Activated T-cell treated with anti-CD3 and anti-CD28 coated beads, Interleukin-2, amount 50 U/mL, for 48 hours (primary cell): ENCODE results near the gene LAPTM5.

Source experiments
- DNase-seq, 2 experiments: peaks; one replicate each; pipeline ENCODE4 v3.0.0-alpha.2; 2020

The LAPTM5 gene

DNA sequence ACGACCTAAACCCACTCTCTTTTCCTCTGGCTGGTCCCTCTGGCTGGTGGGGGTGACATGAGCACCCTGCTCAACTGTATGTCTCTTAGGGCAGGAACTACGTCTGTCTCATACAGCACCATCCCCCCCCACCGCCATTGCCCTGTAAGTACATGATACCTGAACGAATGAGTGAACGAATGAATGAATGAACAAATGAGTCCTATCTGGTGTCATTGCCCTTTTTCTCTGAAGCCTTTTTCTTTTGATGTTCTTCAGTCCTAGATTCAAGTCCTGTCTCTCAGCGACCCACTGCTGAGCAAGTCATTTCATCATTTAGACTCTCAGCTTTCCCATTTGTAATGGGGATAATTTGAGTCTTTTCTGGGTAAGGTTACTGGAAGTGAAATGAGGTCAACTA, 45.0 kb downstream of the LAPTM5 start:
- no peak for DNase-seq

- DNase-seq = no peak
Measured at GRCh38 chr1:30710407-30710806, 47.2 kb downstream of the LAPTM5 start.

GRCh38 chr1:30708361-30708728, 49.2 kb downstream of the LAPTM5 start:
- DNase-seq = no peak

- DNase-seq = peak; percentile 84
Measured at GRCh38 chr1:30707412-30708360, 49.9 kb downstream of the LAPTM5 start.

- no peak for DNase-seq
Measured at GRCh38 chr1:30706528-30706927, 51.0 kb downstream of the LAPTM5 start.

- DNase-seq = no peak
Measured at GRCh38 chr1:30705698-30706097, 51.9 kb downstream of the LAPTM5 start.

GRCh38 chr1:30704765-30705509, 52.6 kb downstream of the LAPTM5 start:
- DNase-seq = no peak

DNA sequence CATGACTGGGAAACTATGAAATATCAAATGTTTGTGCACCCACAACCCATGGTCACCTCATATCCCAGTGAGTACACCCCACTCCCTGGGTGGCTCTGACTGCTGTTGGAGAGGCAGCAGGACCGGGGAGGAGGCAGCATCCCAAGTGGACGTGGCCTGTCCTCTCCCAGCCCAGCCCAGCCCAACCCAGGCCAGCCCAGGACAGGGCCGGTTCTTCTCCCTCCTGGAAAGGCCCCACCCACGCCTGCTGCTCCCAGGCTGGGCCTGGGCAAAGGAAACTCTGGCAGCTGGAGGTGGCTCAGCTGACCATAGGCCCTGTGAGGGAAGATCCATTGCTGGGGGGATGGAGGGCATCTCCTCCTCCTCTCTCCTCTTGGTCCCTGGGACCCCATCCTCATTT, 53.3 kb downstream of the LAPTM5 start:
- DNase-seq = no peak

DNA sequence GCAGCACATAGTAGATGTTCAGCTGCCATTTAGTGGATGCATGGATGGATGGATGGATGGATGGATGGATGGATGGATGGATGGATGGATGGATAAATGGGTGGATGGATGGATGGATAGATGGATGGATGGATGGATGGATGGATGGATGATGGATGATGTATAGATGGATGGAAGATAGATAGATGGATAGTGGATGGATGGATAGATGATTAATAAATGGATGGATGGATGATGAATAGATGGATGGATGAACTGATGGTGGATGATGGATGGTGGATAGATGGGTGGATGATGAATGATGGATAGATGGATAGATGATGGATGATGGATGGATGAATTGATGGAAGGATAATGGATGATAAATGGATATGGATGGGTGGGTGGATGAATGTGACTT, 54.8 kb downstream of the LAPTM5 start:
- no peak for DNase-seq

DNA sequence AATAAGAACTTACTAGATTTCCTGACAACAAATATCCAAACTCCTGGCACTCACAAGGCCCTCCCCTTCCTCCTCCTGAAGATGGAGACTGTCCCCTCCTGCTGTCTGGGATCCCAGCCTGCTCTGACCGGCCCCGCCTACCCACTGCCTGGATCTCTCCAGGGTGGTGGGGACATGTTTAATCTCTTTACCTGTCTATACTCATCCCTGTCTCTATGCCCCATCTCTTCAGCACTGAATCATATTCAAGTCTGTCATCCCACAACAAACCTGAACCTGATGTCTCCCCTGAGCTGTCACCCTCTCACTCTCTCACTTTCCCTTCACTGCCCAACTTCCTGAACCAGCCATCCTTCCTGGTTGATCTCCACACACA, 56.3 kb downstream of the LAPTM5 start:
- DNase-seq = no peak

DNA sequence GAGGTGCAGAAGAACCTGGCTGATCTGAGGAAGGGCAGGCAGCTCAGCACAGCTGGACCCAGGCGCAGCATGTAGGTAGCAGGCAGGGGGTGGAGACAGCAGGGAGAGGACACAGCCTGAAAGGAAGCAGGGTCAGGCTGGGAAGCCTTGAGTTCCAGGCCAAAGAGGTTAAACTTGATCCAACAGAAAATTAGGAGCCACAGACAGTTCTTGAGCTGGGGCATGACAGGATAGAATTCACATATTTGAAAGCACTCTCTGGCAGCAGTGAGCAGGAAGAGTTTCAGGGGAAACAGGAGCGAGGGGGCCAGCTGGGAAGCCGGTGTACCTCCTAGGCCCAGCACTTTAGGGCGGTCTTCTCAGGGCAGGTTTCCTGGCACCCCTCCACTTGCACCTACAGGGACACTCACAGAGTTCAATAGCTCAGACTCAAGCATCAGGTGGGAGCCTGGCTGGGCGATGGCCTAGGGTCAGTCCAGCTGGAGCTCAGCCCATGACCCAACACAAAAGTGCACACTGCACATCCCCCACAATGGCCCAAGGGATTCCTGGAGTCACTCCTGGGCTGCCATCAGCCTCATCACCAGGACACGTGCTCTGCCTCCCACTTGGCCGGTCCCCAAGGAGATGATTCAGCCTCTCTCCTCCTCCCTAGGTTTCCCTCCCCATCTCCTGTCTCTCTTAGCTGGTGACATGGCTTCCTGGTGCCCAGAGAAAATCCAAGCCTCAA, 56.9 kb downstream of the LAPTM5 start:
- DNase-seq = no peak

DNA sequence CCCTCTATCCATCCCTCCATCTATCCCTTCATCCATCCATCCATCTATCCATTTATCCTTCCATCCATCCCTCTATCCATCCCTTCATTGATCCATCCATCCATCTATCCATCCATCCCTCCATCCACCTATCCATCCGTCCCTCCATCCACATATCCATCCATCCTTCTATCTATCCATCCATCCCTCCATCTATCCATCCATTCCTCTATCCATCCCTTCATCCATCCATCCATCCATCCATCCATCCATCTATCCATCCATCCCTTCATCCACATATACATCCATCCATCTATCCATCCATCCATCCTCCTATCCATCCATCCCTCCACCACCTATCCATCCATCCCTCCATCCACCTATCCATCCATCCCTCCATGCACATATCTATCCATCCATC, 57.8 kb downstream of the LAPTM5 start:
- DNase-seq = no peak

- DNase-seq = no peak
Measured at GRCh38 chr1:30698401-30698981, 59.1 kb downstream of the LAPTM5 start.

- DNase-seq = no peak
Measured at GRCh38 chr1:30697571-30698376, 59.8 kb downstream of the LAPTM5 start.

GRCh38 chr1:30696831-30697230, 60.7 kb downstream of the LAPTM5 start:
- DNase-seq = no peak

DNA sequence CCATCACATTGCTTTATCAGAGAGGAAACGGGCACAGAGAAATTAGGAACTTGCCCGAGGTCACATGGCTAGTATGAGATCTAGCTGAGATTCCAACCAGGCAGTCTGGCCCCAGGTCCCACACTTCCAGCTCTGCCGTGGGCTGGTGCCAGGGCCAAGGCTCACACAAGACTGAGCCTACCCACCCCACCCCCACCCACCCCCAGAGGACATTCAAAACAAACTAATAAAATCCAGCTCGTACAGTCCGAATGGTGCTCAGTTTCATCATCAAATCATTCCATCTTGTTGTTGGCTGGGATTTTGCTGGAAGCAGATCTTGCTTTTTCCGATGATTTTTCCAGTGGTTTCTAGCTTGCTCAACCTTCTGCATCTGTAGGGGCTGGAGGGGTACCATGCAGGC, 62.1 kb downstream of the LAPTM5 start:
- no peak for DNase-seq

DNA sequence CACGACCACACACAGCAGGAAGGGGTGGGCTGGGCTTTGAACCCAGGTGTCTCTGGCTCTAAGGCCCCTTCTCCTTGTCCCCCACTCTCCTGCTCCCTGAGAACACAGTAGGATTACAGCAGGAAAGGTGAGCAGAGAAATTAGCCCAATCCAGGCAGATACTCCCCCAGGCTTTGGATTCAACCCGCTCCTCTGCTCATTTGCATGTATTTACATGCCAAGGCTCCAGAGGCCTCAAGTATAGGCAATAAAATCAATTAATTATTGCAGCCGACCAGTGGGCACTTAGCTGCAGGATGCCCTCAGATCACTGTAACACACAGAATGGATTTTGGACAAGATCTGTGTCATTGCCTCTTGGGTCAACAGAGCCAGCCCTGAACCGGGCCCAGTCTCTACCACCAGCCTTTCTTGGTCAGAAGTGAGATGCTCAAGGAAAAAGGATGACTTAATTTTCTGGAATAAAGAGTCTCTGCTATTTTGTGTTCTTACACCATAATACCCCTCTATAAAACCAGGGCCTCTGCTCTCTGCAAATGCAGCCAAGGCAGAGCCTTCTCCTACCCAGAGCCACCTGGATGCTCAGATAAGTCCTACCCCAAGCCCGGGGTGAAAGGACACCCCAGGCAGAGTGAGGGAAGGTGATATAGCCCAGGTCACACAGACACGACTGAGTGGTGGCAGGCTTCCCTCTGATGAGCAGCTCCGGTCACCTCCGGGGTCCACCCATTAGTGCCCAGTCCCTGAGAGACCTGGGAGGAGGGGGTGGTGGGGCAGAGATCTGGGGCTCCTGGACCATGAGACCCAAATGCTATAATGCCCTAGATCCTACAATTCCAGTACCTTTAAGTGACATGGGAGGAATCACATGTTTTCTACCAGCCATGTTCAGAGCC, 63.0 kb downstream of the LAPTM5 start:
- no peak for DNase-seq

- no peak for DNase-seq
Measured at GRCh38 chr1:30693822-30694221, 63.8 kb downstream of the LAPTM5 start.

GRCh38 chr1:30693366-30693765, 64.2 kb downstream of the LAPTM5 start:
- no peak for DNase-seq

DNA sequence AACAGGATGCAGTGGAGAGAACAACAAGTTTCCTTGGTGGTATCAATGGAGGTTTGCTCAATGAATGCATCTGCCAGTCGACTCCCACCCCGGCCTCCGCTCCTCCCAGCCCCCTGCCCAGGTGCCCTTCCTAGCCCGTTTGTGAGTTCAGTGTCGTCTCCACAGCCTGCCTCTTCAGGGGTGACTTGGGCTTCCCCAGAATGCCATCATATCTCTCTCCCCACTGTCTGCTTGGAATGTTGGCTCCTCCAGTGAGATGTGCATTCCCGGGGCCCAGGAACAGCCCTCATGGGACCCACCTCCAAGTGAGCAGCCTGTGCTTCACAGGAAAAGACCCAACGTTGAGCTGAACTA, 64.6 kb downstream of the LAPTM5 start:
- DNase-seq = no peak
